NCI-H748 (cell line): ENCODE results near the gene DAO.

Source experiments
- DNase-seq: peaks from one replicate; lab custom pipeline; 2025; ENCODE audit not compliant: unreplicated experiment; lab: John Stamatoyannopoulos, UW

DAO gene

GRCh38 chr12:108918206-108918605, 38.3 kb downstream of the DAO start:
- DNase-seq = no peak

- no peak for DNase-seq
Observed at GRCh38 chr12:108918960-108919642, 39.2 kb downstream of the DAO start.

- DNase-seq = no peak
Observed at GRCh38 chr12:108921946-108922345, 42.1 kb downstream of the DAO start.

- no peak for DNase-seq
Observed at GRCh38 chr12:108922918-108923317, 43.0 kb downstream of the DAO start.

- no peak for DNase-seq
Observed at GRCh38 chr12:108928695-108929094, 48.8 kb downstream of the DAO start.

- no peak for DNase-seq
Observed at GRCh38 chr12:108930155-108930554, 50.3 kb downstream of the DAO start.

GRCh38 chr12:108930756-108931155, 50.9 kb downstream of the DAO start:
- DNase-seq = peak; percentile 22

GRCh38 chr12:108933949-108934348, 54.1 kb downstream of the DAO start:
- no peak for DNase-seq

- DNase-seq = no peak
Observed at GRCh38 chr12:108935159-108935763, 55.4 kb downstream of the DAO start.

GRCh38 chr12:108938247-108938924, 58.5 kb downstream of the DAO start:
- no peak for DNase-seq

GRCh38 chr12:108939594-108939993, 59.7 kb downstream of the DAO start:
- DNase-seq = no peak

- DNase-seq = no peak
Observed at GRCh38 chr12:108940138-108940537, 60.2 kb downstream of the DAO start.

- no peak for DNase-seq
Observed at GRCh38 chr12:108947097-108947496, 67.2 kb downstream of the DAO start.

GRCh38 chr12:108948367-108948766, 68.5 kb downstream of the DAO start:
- DNase-seq = no peak

- no peak for DNase-seq
Observed at GRCh38 chr12:108949976-108950375, 70.1 kb downstream of the DAO start.
